Measurements from ENCODE around the gene SLC26A1. TPM values are rescaled to one million over a fixed set of nuclear protein-coding genes. Genes with fewer than 3 reads are reported as not detected.

SLC26A1 gene
- 0.08 and 0.35 TPM in 2 replicates for total RNA-seq (ENCODE audit: low replicate concordance)

DNA sequence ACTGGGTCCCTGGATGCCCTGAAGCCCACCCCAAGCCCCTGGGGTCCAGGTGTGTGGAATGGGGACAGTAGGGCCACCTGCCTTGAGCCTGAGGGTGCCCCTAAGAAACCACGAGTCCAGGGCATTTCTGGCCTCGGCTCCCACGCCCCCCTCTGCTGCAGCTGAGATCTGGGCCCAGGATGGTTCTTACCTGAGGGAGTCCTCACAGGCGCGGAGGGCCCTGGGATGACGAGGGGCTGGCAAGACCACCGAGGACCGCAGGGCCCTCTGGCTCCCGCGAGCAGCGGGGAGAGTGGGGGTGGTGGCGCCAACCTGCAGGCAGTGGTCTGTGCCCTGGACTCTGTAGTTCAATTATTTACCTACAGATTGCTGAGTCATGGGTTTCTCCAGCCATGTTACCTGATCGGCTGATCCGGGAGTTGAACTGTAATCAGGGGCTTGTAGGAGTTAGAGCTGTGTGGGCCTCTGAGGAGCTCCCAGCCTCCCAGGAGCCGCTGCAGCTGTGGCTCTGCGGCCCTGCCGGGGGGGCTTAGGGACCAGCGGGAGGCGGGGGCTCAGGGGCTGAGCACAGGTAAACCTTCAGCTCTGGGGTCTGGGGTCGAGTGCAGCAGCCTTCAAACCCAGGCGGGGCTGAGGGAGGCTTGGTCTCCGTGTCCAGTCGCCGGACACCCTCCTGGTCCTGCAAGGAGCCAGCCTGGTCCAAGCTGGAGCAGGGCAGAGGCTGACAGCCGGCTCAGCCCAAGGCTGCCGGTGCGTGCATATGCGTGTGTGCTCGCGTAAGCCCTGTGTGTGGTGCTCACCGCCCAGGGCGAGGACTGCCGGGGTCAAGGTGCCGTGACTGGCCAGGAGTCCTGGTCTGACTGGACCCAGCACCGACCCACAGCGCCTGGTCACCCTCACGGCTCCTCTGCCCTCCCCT, at the start of gene SLC26A1:
Gene SLC26A1, minus strand, starts transcription at position 294 of the 919 bp plus-strand sequence. CDS start 1,701 bp downstream, outside the sequence.

GRCh38 chr4:1011022-1011665, 17.9 kb upstream of the SLC26A1 start, which contains the start of gene FGFRL1:
FGFRL1 (plus strand) TSS chr4:1011626; CDS start chr4:1012486, 860 bp downstream.

DNA sequence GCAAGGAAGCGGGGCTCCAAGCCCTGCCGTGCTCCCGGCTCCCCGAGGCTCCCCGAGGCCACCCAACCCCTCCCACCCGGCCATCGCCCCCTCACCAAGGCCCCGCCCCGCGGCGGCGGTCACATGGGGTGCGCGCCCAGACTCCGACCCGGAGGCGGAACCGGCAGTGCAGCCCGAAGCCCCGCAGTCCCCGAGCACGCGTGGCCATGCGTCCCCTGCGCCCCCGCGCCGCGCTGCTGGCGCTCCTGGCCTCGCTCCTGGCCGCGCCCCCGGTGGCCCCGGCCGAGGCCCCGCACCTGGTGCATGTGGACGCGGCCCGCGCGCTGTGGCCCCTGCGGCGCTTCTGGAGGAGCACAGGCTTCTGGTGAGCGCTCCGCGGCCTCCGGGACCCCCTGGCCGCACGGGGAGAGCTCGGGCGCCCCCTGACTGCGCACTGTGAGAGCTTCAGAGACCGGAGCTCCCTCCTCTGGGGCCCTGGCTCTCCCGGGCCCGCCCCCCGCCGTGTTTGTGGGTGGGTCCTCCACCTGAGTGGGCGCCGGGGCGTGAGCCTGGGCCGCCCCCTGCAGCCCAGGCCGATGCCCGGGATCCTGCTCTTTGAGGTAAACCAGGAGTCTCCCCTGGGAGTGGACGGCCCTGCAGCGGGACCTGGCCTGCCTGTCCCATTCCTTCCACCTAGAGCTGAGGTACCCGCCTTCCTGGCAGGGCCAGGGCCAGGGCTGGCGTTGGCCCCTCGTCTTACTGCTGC, 6.2 kb downstream of the SLC26A1 start, which contains the start of gene IDUA:
Gene IDUA, plus strand, starts transcription at position 166 of the 745 bp plus-strand sequence. Its CDS starts 41 bp downstream, at position 207.

GRCh38 chr4:973431-974397, 19.5 kb downstream of the SLC26A1 start, which contains the start of gene DGKQ:
DGKQ (minus strand) TSS chr4:973569; CDS start chr4:973482, 87 bp downstream.

Other genes starting within 250 kb of the SLC26A1 start
- gene CPLX1, start 167.3 kb downstream of the SLC26A1 start, total RNA-seq (ENCODE audit: low replicate concordance), result not detected in 2 replicates
- gene GAK, start 61.1 kb downstream of the SLC26A1 start, total RNA-seq (ENCODE audit: low replicate concordance), result 36.7 and 48.7 TPM in 2 replicates
- 16.2 and 22.1 TPM in 2 replicates for gene TMEM175, start 60.9 kb downstream of the SLC26A1 start, total RNA-seq (ENCODE audit: low replicate concordance)
- gene DGKQ, start 19.8 kb downstream of the SLC26A1 start, total RNA-seq (ENCODE audit: low replicate concordance), result 14.3 TPM in 2 replicates
- 7.0 and 12.9 TPM in 2 replicates for gene IDUA, start 6.4 kb downstream of the SLC26A1 start, total RNA-seq (ENCODE audit: low replicate concordance)
- gene FGFRL1, start 18.2 kb upstream of the SLC26A1 start, total RNA-seq (ENCODE audit: low replicate concordance), result 20.1 and 25.5 TPM in 2 replicates
- gene RNF212, start 120.2 kb upstream of the SLC26A1 start, total RNA-seq (ENCODE audit: low replicate concordance), result 0.60 and 0.82 TPM in 2 replicates
- 3.5 and 79.9 TPM in 2 replicates for gene SPON2, start 179.2 kb upstream of the SLC26A1 start, total RNA-seq (ENCODE audit: low replicate concordance)